Esophagus (tissue), 2 donors: ENCODE measurements around the gene LRRC14B. TPM values are rescaled to one million over a fixed set of nuclear protein-coding genes. Genes with fewer than 3 reads are reported as not detected.
"Not testable (repeated sequence)": the region's sequence is repeated elsewhere in the genome, so short reads cannot be mapped to it uniquely, and the experiment has no call there.

Experiments used
- H3K27ac ChIP-seq, 2 donors: one replicate each; pipeline ENCODE4 v1.5.1; 2013; ENCODE audit warnings: low read depth in 2 of 2, mild to moderate bottlenecking in 2 of 2, inconsistent platforms in 1 of 2, low read length in 1 of 2, moderate library complexity in 1 of 2
- H3K27me3 ChIP-seq, 2 donors: one replicate each; pipeline ENCODE4 v1.6.1; 2013; ENCODE audit warnings: low read length in 2 of 2, control low read depth in 1 of 2, mild to moderate bottlenecking in 1 of 2; ENCODE audit not compliant: insufficient read depth in 2 of 2, control insufficient read depth in 1 of 2
- H3K36me3 ChIP-seq, 2 donors: one replicate each; pipeline ENCODE4 v1.6.1; 2013; ENCODE audit warnings: low read length in 1 of 2; ENCODE audit not compliant: control insufficient read depth in 2 of 2, insufficient read depth in 2 of 2
- H3K4me1 ChIP-seq, 2 donors: one replicate each; pipeline ENCODE4 v1.6.1; 2013; ENCODE audit warnings: low read length in 1 of 2; ENCODE audit not compliant: control insufficient read depth in 2 of 2, insufficient read depth in 2 of 2
- H3K4me3 ChIP-seq, 2 donors: one replicate each; pipeline ENCODE4 v1.5.1; 2013; ENCODE audit warnings: low read length in 2 of 2, mild to moderate bottlenecking in 2 of 2, low read depth in 1 of 2, moderate library complexity in 1 of 2
- H3K9me3 ChIP-seq, 2 donors: one replicate each; pipeline ENCODE4 v1.6.1; 2013; ENCODE audit warnings: mild to moderate bottlenecking in 2 of 2, low read depth in 1 of 2, low read length in 1 of 2, moderate library complexity in 1 of 2; ENCODE audit not compliant: control insufficient read depth in 2 of 2, insufficient read depth in 1 of 2
- WGBS, 2 donors: extraction: QIAGEN DNeasy Blood & Tissue Kit; methylation state at CpG; one replicate each; pipeline ENCODE4 v1.1.7; 2013; 5-methylcytosine and 5-hydroxymethylcytosine counted together
- polyA plus RNA-seq, 2 donors: library from polyadenylated mRNA; stranded (reverse); fragments of 200-250 nt; gene quantifications; one replicate each; pipeline ENCODE4 v1.2.3, GENCODE V29; 2013
- donor health status: healthy with polysubstance abuse.
- donor health status: Bipolar disorder and iron deficiency.

Gene LRRC14B
- polyA plus RNA-seq, 2 donors = 0.02 TPM; not detected in 1

DNA sequence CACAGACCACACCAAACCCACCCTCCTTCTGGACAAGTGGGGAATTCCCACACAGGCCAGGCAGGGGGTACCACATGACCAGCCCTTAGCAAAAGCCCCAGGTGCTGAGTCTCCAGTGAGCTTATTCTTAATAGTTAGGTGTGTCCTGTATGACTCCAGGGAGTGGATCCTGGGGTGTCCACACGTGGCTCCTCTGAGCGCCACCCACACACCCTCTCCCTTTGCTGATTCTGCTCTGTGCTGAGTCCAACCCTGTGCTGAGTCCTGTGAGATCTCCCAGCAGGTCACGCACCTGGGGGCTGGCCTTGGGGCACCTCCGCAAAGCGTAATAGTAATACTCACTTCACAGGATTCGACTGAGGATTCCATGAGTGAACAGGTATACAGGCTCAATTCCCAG, 12.7 kb downstream of the LRRC14B start:
- peaks cover 0 to 22% of the 10 kb centered on the region in 2 donors for H3K36me3 ChIP-seq

DNA sequence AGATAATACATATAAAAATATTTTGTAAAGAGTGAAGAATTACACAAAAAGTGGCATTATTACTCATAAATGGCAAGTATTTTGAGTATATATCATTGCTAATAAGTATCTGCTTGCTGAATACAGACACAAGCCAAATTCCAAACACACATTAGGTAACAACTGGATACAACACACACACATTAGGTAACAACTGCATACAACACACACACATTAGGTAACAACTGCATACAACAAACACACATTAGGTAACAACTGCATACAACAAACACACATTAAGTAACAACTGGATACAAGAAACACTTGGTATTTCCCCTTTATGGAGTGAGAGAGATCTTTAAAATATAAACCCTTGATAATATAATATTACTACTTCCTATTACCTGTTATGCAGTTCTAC, 13.2 kb downstream of the LRRC14B start:
- Histone ChIP-seq H3K27me3 (no peaks in the 10 kb centered on the region), H3K4me3 (no peak overlapping the region), H3K27ac (no peak overlapping the region), H3K9me3 (no peaks in the 10 kb centered on the region), H3K36me3 (peaks cover 0 to 22% of the 10 kb centered on the region in 2 donors), H3K4me1 (no peaks in the 10 kb centered on the region)

More for the DNA sequence above, 12.7 kb downstream of the LRRC14B start:
- no peaks in the 10 kb centered on the region for H3K27me3 ChIP-seq
- H3K27ac ChIP-seq = no peak overlapping the region
- no peaks in the 10 kb centered on the region for H3K4me1 ChIP-seq
- 89 to 90% methylated on average over 6 of the region's 6 CpGs for WGBS, 2 donors
- no peak overlapping the region for H3K4me3 ChIP-seq
- H3K9me3 ChIP-seq = no peaks in the 10 kb centered on the region

DNA sequence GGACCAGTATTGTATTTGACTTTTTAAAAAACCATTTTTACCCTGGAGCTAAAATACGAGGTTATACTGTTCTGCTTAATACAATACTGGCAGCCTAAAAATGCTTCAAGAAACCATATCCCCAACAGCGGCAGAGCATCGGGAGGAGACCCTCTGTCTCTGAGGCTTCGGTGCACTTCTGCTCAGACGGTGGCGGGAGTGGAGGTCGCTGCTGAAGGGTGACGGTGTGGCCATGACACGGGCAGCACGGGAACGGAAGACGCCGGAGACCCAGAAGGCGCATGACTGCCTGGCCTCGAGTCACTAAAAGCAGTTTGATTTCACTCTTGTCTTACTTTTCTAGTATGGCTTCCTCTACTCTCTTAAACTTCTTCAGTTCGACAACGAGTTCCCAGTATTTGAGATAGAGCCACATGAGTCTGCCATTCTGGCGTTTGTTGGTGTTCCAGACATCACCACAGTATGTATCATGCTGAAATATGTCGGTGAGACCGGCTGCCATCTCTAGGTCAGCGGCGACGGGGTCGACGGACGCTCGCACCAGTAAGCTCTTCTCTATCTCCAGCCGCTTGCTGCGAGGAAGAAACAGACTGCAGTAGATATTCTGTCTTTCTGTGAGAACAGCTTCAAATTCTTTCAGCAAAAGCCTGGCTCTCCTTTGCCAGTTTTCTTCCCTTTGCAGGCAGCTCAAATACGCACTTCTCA, 13.8 kb downstream of the LRRC14B start:
- Histone ChIP-seq H3K27me3 (no peaks in the 10 kb centered on the region), H3K9me3 (no peaks in the 10 kb centered on the region), H3K36me3 (peaks cover 0 to 22% of the 10 kb centered on the region in 2 donors), H3K4me1 (no peaks in the 10 kb centered on the region), H3K4me3 (no peak overlapping the region), H3K27ac (no peak overlapping the region)
- 92 to 97% methylated on average over 30 of the region's 30 CpGs for WGBS, 2 donors

DNA sequence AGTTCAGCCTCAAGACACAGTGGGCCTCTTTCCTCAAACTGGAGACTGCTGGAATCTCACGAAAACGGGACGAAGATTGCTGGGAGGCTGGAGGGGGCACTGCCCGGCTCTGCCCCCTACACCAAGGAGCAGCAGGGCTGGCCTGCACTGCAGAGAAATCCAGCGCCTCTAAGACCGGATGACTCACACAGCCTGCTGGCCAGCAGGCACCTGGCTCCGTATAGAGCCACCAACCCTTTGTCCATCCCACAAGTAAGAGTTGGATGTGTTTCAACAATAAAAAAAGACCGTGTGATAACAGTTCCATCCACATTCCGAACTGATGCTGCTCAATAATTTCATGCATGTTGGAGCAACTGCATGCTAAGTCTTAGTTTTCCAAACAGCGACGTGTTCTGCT, 15.1 kb downstream of the LRRC14B start:
- Histone ChIP-seq H3K4me3 (no peak overlapping the region), H3K27ac (no peak overlapping the region), H3K27me3 (no peaks in the 10 kb centered on the region), H3K36me3 (peaks cover 0 to 22% of the 10 kb centered on the region in 2 donors), H3K9me3 (no peaks in the 10 kb centered on the region), H3K4me1 (no peaks in the 10 kb centered on the region)
- WGBS, 2 donors = 75 to 83% methylated on average over 11 of the region's 11 CpGs

DNA sequence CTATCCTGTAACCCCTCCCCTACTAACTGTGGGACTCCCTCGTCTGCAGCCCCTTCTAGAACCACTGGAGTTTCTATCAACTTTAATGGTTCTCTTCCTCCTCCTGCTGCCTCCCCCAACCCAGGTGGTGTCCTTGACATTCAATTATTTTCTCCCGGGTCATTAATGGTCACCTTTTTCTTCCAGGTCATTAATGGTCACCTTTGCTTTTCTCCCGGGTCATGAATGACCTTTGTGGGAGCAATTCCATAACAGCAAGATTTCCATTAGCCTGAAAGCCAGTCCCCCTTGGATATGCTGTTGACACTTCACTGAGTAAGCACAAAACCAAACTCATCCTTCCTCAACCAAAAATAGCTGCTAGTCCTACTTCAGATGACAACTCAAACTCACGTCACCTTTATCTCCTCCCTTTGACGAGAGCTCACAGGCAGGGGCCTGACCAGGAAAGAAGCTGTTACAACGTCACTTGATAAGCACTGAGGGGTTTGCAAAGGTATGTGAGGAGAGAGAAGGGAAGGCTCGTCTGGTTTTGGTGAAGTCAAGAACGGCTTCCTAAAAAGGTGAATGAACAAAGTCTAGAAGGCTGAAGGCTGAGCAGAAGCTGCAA, 15.7 kb downstream of the LRRC14B start:
- no peaks in the 10 kb centered on the region for H3K9me3 ChIP-seq
- 87 to 89% methylated on average over 8 of the region's 8 CpGs for WGBS, 2 donors
- H3K27me3 ChIP-seq = no peaks in the 10 kb centered on the region
- H3K4me1 ChIP-seq = no peaks in the 10 kb centered on the region
- H3K4me3 ChIP-seq = no peak overlapping the region
- no peak overlapping the region for H3K27ac ChIP-seq
- peaks cover 0 to 22% of the 10 kb centered on the region in 2 donors for H3K36me3 ChIP-seq

DNA sequence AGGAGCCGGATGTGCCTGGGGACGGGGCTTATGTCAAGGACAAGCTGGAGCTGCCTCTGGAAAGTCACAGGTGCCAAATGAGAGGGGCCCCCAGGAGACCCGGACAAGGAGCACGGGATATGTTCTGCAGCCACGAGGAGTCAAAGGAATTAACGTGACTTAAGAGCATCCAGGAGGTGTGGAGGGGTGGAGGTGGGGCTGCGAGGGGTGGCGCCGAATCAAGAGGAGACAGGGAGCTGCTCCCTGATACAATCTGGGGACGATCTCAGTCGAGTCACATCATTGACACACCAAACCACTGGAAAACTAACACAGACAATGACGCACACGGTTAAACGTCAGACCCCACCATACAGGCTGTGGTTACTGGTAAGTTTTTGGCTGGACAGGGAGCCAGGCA, 16.3 kb downstream of the LRRC14B start:
- WGBS, 2 donors = 85 to 86% methylated on average over 14 of the region's 14 CpGs
- H3K27ac ChIP-seq = no peak overlapping the region
- H3K36me3 ChIP-seq = peaks cover 0 to 22% of the 10 kb centered on the region in 2 donors
- H3K4me1 ChIP-seq = no peaks in the 10 kb centered on the region
- no peak overlapping the region for H3K4me3 ChIP-seq
- H3K27me3 ChIP-seq = no peaks in the 10 kb centered on the region
- H3K9me3 ChIP-seq = no peaks in the 10 kb centered on the region

DNA sequence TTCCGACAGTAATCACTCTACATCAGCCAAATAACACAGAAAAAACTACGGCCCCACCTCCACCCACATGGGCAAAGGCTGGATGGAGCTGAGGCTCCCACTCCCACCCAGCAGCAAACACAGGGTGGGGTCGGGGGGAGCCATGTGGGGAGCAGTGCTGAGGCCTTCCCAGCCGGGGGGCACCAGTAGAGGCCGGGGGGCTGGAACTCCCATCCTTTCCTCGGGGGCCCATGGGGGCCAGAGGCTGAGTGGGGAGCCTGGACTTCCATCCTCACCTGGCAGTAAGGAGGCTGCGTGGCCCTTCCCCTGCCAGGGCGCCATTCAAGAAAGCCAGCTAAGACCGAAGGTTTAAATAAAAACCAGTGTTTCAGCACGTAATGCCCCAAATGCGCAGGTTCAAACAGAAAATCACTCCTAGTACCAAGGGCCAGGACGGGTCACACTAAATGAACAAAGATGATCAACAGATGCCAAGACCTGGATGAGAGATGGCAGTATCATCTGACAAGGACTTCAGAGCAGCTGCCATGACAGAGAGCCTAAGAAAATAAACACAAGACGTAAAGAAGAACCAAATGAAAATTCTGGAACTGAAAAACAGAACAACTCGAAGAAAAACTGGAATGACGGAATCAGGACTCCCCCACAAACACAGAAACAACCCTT, 17.3 kb downstream of the LRRC14B start:
- Histone ChIP-seq H3K9me3 (no peaks in the 10 kb centered on the region), H3K4me1 (no peaks in the 10 kb centered on the region), H3K27me3 (no peaks in the 10 kb centered on the region), H3K27ac (no peak overlapping the region), H3K4me3 (no peak overlapping the region), H3K36me3 (peaks cover 0 to 18% of the 10 kb centered on the region in 2 donors)
- WGBS, 2 donors = 85 to 88% methylated on average over 15 of the region's 15 CpGs

DNA sequence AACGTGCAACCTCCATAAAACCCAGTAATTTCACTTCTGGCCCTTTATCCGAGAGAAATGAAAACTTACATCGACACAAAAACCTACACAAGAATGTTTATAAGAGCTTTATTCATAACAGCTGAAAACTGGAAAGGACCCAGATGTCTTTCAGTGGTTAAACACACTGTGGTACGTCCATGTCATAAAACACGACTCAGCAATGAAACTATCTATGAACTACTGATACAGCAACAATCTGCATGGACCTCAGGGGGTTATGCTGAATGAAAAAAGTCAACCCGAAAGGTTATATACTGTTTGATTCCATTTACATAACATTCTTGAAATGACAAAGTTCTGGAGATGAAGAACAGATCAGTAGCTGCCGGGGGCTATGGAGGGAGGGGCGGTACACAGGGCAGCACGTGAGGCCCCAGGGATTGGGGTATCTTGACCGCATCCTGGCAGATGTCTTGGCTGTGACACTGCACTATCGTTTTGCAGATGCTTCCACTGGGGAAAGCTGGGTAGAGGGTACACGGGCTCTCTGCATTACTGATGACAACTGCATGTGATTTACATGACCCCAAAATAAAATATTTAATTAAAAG, 22.6 kb downstream of the LRRC14B start:
- no peaks in the 10 kb centered on the region for H3K4me1 ChIP-seq
- no peaks in the 10 kb centered on the region for H3K36me3 ChIP-seq
- no peak overlapping the region for H3K27ac ChIP-seq
- no peaks in the 10 kb centered on the region for H3K27me3 ChIP-seq
- H3K4me3 ChIP-seq = no peak overlapping the region
- WGBS, 2 donors = 92 to 93% methylated on average over 12 of the region's 12 CpGs
- no peaks in the 10 kb centered on the region for H3K9me3 ChIP-seq

DNA sequence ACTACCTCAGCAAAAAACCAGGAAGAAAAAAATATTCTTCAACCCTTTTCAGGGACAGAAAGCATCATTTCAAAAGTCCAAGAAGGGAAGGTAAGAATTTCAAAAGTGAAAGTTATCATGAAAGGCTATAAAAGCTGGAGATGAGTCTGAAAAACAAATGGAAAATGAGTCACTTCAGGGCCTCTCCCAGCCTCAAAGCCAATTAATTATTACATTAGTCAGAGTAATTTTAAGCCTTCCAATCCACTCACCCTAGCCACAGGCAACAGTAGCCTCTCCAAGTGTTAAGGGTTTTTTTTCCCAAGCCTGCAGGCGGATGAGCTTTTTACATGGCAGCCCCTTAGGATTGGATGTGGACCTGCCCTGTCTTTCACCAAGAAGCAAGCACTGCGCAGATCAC, 24.0 kb downstream of the LRRC14B start:
- not testable (repeated sequence) for H3K4me1 ChIP-seq, H3K27ac ChIP-seq, H3K27me3 ChIP-seq, H3K9me3 ChIP-seq, H3K4me3 ChIP-seq, H3K36me3 ChIP-seq
- 41 to 73% methylated on average over 1 to 2 of the region's 2 CpGs for WGBS, 2 donors
